SH-SY5Y (cell line): ENCODE data around the gene NCBP2L.

Experiments
- GATA2 ChIP-seq: IDR thresholded peaks from 2 replicates; pipeline ENCODE4 v1.6.1; 2011; ENCODE audit warnings: mild to moderate bottlenecking, low read depth, low read length
- GATA3 ChIP-seq: IDR thresholded peaks from 2 replicates; pipeline ENCODE4 v1.6.1; 2011; ENCODE audit warnings: low read depth, mild to moderate bottlenecking, low read length, moderate library complexity

NCBP2L gene

GRCh38 chrX:107805179-107805578 lies 27.6 kb downstream of the NCBP2L start:
- no peak for TF ChIP-seq GATA3
- no peak for TF ChIP-seq GATA2

DNA sequence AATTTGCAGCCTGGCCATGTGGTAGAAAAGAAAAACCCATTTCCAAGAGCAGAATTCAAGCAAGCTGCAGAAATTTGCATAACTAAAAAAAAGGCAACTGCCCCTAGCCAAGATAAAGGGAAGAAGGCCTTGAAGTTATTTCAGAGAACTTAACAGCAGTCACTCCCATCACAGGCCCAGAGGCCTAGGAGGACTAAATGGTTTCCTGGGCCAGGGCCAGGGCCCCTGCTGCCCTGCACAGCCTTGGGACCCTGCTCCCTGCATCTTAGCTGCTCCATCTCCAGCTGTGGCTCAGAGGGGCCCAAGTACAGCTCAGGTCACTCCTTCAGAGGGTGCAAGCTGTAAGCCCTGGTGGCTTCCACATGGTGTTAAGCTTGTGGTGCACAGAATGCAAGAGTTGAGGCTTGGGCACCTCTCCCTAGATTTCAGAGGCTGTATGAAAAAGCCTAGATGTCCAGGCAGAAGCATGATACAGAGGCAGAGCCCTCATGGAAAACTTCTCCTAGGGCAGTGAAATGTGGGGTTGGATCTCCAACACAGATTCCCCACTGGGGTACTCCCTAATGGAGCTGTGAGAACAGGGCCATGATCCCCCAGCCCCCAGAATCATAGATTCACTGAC lies 41.5 kb downstream of the NCBP2L start:
- TF ChIP-seq GATA3 = no peak
- no peak for TF ChIP-seq GATA2

DNA sequence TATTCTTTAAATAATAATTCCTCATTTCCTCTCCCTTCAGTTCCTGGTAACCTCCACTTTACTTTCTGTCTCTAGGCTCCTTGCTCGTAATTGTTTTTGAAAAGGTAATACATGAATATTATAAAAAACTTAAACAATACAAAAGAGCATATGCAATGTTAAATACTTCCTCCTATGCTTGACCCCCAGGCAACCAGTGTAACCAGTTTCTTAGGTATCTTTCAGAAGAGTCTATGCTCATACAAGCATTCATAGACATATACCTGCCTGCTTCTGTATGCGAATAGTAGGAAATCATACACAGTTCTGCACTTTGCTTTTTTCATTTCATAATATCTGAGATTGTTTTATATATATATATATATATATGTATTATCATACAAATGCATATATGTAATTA lies 45.5 kb downstream of the NCBP2L start:
- TF ChIP-seq GATA2 = no peak
- no peak for TF ChIP-seq GATA3

DNA sequence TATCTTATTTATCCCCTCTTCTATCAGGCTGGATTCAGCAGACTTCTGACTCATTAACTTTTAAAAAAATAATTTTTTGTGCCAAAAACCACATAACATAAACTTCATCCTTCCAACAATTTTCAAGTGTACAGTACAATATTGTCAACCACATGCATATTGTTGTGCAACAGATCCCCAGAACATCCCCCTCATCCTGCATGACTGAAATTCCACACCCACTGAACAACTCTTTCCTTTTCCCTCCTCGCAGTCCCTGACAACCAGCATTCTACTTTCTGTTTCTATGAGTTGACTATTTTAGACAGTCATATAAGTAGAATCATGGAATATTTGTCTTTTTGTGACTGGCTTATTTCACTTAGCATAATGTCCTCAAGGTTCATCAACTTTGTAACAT lies 45.9 kb downstream of the NCBP2L start:
- TF ChIP-seq GATA2 (no peak), GATA3 (no peak)

GRCh38 chrX:107825698-107826237 lies 48.2 kb downstream of the NCBP2L start, which contains the start of gene MID2:
Gene MID2, plus strand, starts transcription at chrX:107825866. Its CDS starts 561 bp downstream, at chrX:107826427.
- no peak for TF ChIP-seq GATA2
- no peak for TF ChIP-seq GATA3

DNA sequence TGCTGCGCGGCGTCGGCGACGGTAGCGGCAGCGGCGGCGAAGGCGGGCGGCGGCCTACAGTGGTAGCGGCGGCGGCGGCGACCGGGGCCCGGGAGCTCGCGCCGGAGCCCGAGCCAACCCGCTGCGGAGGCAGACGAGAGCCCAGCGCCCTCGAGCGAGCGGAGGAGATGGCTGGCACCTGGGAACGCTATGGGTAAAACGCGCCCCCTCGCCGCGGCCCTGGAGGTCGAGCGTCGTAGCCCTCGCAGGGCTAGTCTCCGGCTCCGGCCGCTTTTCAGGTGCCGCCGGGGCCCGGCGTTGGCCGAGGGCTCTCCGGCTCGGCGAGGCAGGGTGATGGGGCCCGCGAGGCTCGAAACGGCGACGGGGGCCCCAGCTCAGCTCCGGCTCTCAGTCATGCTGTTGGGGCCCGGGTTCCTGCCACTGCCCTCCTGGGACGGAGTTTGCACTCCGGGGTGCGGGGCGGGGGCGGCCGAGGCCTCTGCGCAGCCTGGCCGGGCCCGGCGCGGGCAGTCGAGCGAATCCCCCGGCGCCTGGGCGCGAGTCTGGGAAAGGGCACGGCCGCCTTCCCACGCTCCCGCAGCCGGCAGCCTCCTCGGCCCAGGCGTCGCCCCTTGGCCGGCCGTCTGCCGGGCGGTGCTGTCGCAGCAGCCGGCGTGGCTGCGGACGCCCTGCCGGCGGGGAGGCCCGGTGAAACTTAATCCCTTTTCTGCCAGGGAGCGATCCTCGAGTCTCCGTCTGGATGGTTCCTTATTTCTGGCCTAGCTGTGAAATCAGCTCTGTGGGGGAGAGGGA lies 48.9 kb downstream of the NCBP2L start:
- TF ChIP-seq GATA3 (no peak), GATA2 (no peak)

DNA sequence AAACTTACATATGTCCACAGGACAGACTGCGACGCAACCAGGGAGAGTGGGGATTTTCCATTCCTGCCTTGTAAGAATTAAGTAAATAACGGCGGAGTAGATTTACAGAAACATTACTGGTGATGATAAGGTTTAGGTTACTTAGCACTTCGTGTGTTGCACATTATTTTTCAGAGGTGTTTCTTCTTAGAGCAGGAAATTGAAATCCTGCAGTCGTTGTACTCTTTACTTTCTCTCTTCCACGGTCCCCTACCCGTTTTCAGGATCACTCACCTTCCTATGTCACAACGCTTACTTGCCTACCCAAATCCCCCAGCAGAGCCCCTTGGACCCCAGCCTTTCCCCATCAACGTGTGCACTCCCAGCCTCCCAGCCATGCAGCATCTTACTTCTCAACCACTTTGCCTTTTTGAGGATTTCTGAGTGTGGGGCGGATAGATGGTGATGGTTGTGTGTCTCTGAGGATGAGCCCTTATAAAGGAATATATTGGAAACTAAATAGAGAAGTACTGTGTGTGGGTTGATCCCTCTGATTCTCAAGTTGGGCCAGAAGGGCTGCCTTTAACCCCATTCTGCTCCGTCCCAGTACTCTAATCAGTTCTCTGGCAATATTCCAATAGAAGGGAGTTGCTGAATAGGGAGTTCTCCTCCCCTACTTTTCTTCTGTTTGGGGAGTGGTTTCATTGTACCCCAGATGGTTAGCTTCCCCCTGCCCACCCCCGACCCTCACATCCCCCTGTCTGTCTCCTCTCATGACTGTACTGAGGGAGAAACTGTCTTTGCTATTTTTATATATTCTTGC lies 49.7 kb downstream of the NCBP2L start:
- TF ChIP-seq GATA2 (no peak), GATA3 (no peak)

DNA sequence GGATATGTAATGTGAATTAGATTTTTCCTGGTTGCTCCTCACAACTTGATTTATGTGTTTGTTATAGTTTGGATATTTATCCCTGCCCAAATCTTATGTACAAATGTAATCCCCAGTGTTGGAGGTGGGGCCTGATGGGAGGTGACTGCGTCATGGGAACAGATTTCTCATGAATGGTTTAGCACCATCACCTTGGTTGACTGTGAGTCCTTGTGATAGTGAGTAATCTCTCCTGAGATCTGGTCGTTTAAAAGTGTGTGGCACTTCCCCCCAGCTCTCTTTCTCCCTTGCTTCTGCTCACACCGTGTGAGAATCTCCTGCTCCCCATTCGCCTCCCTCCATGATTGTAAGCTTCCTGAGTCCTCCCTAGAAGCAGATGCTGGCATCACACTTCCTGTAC lies 50.3 kb downstream of the NCBP2L start:
- TF ChIP-seq GATA2 (no peak), GATA3 (no peak)

DNA sequence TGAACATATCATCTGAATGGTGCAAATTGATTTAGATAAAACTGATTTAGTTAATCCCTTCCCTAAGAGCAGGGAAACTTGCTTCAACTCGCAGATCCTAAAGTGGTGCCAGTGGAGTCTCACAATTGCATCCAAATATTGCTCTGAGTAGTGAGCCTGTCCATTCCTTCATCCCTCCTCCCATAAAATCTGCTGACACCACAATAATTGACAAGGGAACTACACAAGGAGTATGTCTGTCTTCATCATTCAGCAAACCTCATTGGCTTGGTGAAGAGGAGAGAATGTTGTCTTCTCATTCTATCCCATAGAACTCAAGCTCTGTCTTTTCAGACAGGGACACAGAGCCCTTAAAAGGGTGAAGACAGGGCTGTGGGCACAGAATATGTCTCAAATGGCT lies 52.3 kb downstream of the NCBP2L start:
- TF ChIP-seq GATA2 = no peak
- no peak for TF ChIP-seq GATA3

- TF ChIP-seq GATA2 (no peak), GATA3 (no peak)
These were observed 53.7 kb downstream of the NCBP2L start for GRCh38 chrX:107831071-107831730.

DNA sequence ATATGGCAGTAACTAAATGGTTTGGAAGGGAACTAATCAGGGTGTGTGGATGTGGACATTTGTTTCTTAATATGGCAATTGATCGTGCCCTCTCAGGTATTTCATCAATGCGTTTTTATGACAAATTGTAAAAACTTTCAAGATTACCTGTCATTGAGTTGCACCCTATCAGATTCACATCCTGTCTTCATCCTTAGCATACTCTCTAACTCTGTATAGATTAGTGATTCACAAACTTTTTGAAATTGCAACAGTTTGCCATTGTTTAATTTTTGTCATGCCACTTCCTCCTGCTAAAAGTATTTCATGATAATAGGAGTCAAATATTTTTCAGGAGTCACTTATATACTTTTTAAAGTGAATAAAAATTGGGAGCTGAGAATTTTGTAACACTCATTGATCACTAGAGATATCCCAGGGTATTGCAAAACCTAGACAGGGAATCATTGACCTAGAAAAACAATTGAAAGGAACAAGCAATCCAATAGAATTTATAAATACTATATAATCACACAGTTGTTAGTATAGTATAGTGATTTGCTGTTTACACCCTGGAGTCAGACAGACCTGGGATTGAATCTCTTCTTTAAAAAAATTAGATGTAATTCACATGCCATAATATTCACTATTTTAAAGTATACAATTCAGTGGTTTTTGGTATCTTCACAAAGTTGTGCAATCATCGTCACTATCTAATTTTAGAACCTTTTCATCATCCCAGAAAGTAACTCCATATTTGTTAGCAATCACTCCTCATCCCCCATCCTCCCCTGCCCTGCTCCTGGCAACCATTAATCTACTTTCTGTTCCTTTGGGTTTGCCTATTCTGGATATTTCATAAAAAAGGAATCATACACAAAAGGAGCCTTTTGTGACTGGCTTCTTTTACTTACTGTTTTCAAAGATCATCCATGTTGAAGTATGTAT lies 57.0 kb downstream of the NCBP2L start:
- no peak for TF ChIP-seq GATA3

DNA sequence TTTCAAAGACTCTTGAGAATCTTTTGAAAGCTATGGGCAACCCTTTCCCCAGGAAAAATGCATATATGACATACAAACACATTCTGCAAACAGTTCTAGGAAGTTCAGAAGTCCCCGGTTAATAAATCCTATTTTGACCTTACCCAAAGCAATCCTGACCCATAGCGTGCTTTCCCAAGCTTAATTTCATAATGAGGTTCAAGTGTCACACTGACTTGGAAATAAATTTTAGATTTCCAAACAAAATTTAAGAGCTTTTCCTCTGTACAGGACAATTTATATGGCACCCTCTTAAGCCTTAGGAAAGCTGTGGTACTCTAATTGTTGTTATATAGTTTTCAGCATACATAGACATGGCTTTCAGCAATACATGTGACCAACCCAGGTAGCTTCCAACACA lies 59.4 kb downstream of the NCBP2L start:
- TF ChIP-seq GATA2 (no peak), GATA3 (no peak)

DNA sequence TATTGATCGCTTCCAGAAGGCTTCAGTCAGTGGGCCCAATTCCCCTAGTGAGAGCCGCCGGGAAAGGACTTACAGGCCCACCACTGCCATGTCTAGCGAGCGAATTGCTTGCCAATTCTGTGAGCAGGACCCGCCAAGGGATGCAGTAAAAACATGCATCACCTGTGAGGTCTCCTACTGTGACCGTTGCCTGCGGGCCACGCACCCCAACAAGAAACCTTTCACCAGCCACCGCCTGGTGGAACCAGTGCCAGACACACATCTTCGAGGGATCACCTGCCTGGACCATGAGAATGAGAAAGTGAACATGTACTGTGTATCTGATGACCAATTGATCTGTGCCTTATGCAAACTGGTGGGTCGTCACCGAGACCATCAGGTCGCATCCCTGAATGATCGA lies 63.4 kb downstream of the NCBP2L start:
- TF ChIP-seq GATA3 (no peak), GATA2 (no peak)
